GM18505 (cell line): Measurements from ENCODE around the gene C14orf180.

Experiments
- ATAC-seq: cut with Tn5 transposase; IDR thresholded peaks from one replicate; pipeline ENCODE4 v1.9.1; 2021; ENCODE audit not compliant: unreplicated experiment
- POLR2A ChIP-seq: IDR thresholded peaks from 4 replicates; pipeline ENCODE4 v1.6.1; 2011; ENCODE audit warnings: borderline replicate concordance; ENCODE audit not compliant: insufficient read depth, insufficient read length; ENCODE audit errors: extremely low read depth

C14orf180 gene

GRCh38 chr14:104579507-104579906 lies at the start of gene C14orf180:
C14orf180 (plus strand) TSS chr14:104579764; CDS start chr14:104586431, 6,667 bp downstream.
- ATAC-seq, result no peak
- TF ChIP-seq POLR2A, result no peak

DNA sequence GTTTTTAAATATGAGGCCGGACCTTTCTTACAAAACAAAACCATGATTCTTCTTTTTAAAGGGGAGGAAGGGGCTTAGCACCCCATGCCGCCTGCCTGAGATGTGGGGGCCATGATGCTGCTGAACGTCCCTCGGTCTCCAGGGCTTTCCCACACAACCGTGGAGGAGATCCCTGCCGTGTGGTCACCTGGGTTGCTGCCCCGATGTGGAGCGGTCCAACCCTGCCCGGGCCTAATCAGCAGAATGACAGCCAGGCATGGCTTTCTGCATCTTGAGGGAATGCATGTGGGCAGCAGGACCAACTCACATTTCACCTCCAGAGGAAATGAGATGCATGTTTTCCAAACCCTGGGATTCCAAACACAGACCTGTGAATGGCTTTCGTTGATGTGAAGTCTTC lies 48.9 kb upstream of the C14orf180 start:
- ATAC-seq, result no peak
- no peak for TF ChIP-seq POLR2A

- no peak for ATAC-seq
- no peak for TF ChIP-seq POLR2A
These were observed 48.0 kb upstream of the C14orf180 start for GRCh38 chr14:104531421-104532190.

DNA sequence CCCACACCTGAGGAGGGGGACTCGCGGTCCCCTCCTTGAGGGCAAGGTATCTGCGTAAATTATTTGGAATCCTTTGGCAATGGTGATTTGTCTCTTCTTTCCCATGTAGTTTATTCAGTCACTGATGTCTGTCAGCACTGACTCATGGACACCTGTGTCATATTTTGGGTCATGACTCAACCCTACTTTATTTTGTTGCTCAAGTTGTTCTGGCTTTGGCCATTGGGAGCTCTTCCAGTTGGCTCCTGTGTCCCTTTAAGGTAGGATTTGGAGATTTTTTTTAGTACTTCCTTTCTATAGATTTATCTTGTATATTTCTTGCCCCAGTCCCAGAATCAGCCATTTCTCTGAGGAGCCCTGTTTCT lies 47.4 kb upstream of the C14orf180 start:
- no peak for TF ChIP-seq POLR2A
- ATAC-seq, result no peak

DNA sequence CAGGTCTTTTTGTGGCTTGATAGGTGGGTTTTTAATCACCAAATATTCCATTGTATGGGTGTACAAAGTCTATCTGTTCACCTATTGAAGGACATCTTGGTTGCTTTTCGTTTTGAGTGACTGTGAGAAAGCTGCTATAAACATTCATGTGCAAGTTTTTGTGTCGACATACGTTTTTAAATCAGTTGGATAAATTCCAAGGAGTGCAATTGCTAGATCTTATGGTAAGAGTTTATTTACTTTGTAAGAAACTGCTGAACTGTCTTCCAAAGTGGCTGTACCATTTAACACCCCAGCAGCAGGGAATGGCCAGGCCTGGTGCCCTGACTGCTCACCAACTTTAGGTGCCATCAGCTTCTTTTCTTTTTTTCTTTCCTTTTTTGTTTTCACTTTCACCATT lies 45.5 kb upstream of the C14orf180 start:
- TF ChIP-seq POLR2A, result no peak
- no peak for ATAC-seq

DNA sequence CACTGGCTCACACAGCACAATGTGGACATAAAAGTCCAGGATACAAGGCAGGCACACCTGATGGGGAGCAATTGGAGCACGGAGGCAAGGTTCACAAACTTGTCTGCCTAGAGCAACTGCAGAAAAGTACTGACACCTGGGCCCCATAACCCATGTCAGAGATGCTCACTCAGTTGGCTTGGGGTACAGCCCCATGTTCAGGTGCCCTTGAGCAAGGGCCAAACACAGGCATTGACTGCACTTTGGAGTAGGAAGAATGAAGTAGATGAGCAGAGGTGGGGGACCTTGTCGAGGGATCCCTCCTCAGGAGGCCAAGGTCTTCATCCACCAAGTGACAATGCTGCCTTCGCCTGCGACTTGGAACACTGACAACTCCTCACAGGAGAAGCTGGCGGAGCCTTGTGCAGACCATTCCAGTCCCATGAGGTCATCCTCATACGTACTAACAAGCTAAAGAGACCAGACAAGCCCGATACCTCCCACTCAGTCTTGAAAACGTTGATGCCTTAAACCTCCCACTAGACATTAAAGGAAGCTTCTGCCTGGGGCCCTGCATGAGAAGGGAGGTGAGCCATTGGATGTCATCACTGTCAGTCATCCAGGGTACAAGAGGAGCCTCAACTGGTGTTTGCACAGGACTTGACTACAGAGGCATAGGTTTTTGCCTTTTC lies 42.5 kb upstream of the C14orf180 start:
- no peak for TF ChIP-seq POLR2A
- ATAC-seq, result no peak

DNA sequence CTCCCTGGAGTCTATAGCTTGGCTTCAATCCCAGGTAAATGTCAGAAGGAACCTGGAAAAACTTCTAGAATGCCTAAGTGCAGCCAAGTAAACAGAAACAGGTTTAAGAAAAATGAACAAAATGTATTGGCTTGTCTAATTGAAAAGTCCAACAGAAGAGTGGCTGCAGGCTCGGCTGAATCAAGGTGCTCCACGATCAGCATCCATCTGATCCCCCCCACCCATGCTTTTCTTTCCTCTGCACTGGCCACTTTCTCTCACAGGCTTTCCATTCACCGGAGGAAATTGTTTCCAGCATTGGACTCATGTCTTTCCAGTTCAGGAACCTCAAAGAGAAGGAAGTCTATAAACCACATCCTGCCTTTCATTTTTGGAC lies 42.0 kb upstream of the C14orf180 start:
- ATAC-seq, result no peak

GRCh38 chr14:104541905-104542465 lies 37.6 kb upstream of the C14orf180 start:
- no peak for ATAC-seq
- TF ChIP-seq POLR2A, result no peak

More for the DNA sequence above, 42.0 kb upstream of the C14orf180 start:
- no peak for TF ChIP-seq POLR2A

DNA sequence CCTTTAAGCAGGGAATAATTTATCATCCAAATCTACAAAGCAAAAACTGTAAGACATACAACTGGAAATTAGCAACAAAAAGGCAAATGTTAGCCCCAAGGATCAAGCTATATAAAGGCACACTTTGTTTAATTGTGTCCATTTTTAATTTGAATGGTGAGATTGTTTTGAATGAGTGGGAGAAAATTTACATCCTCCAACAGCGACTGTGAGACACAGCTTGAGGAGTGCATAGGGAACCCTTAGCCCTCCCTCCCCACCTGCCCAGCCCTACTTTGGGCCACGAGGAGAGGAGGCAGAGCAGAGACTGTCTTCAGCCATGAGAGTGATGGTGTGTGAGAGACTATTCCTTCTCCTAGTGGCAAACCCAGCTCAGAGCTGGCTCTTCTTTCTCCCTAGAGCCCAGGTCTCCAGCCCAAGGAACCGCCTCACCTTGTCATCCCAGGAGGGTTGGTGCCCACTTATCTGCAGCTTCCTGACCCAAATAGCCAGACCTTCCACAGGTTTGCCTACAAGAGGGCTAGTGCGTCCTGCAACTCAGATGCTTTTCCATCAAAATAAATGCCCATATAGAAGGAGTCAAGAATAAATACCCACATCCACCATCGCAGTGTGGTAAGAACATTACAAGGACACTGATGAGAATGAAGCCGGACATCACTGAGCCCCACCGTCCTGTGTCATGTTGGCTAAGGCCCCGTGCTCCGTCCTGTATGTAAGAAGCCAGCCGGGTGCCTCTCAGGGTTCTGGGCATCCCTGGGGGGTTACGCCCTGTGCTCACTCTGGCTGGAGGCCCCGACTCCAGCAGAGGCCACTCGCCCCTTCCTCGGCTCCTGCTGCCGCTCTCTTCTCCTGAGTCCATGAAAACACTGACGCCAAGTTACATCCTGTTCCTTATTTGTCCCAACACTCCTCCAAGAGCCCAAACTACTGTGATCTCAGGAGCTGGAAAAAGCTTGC lies 36.4 kb upstream of the C14orf180 start:
- no peak for TF ChIP-seq POLR2A
- ATAC-seq, result no peak

DNA sequence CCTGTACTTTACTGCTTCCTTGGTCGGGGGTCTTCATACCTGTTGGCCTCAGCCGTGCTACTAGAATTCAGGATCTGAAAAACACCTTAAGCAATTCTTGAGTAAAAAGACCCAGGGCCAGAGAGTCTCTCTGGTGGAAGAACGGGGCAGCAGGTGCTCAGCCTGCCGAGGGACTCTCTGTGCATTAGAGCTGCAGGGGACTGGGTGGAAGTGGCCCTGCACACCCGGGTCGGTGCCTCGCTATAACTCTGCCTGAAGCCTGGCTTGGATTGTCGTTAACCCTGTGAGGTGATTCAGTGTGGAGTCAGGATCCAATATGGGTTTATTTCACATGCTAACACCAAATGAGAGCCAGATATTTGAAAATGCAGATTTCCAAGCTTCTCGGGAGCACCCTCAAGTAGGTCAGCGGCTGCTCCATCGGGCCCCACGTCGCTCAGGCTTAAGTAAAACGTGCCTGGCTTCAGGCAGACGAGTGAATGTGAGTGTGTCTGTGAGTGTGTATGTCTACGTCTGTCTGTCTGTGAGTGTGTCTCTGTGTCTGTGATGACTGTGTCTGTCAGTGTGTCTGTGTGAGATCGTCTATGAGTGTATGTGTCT lies 35.1 kb upstream of the C14orf180 start:
- no peak for ATAC-seq
- TF ChIP-seq POLR2A, result no peak

DNA sequence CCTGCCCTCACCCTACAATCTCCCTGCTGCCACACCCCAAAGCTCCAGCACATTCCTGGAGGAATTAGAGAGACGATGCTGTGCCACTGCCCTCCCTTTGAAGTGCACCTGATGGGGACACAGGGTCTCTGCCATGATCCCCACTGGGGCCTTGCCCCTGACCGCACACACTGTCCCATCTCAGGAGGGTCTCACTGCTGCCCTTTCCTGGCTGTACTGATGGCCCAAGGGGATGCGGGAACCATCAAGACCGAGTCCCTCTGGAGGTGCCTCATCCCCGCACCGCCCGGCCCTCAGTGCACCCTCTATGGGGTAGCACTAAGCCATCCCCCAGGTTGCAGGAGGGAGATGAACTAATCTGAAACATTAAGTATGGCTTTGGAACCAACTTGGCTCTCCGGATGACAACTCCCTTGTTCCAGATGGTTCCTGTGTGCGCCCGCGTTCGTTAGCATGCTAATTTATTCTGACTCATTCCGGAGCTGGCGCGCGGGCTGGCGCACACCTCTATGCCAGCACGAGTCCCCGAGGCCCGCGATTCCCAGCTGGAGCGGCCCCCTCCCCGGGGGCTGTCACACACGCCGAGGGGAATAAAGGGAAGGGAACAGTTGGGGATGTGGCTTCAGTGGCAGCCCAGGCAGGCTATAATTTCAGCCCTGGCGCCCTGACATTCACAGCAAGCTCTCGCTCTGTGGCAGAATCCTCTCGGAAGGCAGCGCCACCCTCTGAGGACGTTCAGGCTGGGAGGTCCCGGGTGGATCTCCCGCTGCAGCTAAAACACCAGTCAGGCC lies 34.2 kb upstream of the C14orf180 start:
- ATAC-seq, result no peak
- no peak for TF ChIP-seq POLR2A

GRCh38 chr14:104545942-104546501 lies 33.5 kb upstream of the C14orf180 start:
- no peak for TF ChIP-seq POLR2A
- no peak for ATAC-seq
